ENCODE measurements around the gene ELAC2.

DNA sequence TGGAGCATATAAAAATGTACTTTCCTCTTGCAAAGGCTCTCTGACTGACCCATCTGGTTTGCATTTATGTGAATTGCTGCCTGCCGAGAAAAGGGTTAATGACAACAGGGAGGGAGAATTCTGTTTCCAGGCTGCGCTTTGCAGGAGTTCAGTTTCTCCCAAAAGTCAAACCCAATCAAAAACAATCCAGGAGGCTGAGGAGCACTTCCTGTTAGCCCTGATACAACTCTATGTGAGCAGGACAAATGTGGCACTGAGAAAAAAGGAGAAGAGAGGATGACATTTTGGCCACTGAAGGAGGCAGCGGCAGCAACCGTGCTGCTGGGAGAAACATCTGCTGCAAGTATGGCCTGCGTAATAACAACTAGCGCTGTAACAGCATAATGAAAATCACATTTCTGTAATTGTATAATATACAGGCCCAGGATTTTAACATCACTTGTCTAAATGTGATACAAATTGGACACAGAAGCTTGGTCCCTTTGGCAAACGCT is 26.8 kb upstream of the ELAC2 start:
- TF ChIP-seq, protein P1, sequence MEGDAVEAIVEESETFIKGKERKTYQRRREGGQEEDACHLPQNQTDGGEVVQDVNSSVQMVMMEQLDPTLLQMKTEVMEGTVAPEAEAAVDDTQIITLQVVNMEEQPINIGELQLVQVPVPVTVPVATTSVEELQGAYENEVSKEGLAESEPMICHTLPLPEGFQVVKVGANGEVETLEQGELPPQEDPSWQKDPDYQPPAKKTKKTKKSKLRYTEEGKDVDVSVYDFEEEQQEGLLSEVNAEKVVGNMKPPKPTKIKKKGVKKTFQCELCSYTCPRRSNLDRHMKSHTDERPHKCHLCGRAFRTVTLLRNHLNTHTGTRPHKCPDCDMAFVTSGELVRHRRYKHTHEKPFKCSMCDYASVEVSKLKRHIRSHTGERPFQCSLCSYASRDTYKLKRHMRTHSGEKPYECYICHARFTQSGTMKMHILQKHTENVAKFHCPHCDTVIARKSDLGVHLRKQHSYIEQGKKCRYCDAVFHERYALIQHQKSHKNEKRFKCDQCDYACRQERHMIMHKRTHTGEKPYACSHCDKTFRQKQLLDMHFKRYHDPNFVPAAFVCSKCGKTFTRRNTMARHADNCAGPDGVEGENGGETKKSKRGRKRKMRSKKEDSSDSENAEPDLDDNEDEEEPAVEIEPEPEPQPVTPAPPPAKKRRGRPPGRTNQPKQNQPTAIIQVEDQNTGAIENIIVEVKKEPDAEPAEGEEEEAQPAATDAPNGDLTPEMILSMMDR (IDR thresholded peaks at IDR 0.05): no peak
- TF ChIP-seq POLR2A (IDR thresholded peaks at IDR 0.05): no peak
